HG03439 (cell line): Measurements from ENCODE around the gene PJA2.

Source experiments
- ATAC-seq: cut with Tn5 transposase; IDR thresholded peaks from one replicate; pipeline ENCODE4 v1.9.1; 2021; ENCODE audit warnings: mild to moderate bottlenecking, moderate library complexity; ENCODE audit not compliant: unreplicated experiment

Gene PJA2

DNA sequence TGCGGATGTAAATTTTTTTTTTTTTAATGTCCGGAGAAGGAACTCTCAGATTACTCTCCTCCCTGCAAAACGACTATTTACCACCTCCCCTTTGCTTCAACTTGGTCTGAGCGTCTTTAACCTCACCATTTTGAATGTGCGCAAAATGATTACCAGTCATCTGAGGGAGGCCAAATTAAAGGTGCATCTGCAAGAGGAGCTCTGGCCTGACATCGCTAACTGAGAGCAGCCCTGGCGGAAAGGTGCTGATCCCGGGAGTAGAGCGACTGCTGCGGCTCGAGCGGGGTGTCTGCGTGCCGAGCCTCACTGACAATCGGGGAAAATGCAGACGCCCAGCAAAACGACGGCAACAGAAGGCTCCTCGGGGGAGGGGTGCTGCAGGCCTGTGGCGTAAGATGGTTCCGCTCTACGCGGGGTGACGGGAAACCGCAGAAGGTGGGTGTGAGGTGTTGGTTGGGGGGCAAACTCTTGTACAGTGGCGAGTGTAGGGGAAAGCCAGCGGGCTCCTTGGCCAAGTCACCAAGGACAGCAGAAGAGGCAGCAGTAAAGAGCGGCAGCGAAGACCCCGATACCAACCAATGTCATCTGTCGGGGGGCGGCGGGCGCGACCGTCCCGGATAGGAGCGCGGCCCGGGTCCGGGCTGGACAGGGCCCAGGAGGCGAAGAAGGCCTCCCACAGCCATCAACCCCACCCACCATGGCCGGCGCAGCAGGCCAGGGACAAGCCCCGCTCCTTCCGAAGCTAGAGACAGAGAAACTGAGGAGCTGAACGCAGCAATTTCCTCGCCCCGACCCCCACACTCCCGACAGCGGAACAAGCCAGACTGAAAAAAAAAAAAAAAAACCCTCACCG is 557 bp downstream of the PJA2 start:
- ATAC-seq = peak; percentile 36

DNA sequence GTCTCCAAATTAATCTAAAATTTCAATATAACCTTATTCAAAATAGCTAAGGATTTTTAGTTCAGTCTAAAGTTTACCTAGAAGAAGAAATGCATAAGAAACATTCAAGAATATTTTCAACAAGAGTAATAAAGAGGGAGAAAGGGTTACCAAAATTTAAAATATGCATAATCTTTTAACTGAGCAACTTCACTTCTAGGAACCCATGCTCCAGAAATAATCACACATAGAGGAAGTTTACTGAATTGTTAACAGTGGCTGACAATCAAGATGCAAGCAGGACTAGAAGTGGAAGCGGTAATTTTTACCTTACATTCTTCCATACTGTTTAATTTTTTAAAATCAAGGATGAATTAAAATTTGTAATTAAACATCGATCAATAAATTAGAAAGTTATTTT is 1.9 kb downstream of the PJA2 start:
- ATAC-seq = no peak

DNA sequence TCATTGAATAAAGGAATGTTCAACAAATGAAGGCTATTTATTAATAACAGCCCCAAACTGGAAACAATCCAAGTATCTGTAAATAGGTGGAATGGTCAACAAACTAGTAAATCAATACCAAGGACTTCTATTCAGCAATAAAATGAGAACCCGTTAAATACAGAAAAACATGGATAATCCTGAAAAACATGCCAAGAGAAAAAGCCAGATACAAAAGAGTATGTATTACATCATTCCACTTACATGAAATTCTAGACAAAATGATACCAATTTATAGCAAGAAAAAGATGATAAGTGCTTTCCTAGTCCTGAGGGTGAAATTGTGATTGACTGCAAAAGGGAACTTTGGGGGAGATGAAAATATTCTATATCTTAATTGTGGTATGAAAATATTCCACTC is 3.1 kb downstream of the PJA2 start:
- ATAC-seq = no peak

DNA sequence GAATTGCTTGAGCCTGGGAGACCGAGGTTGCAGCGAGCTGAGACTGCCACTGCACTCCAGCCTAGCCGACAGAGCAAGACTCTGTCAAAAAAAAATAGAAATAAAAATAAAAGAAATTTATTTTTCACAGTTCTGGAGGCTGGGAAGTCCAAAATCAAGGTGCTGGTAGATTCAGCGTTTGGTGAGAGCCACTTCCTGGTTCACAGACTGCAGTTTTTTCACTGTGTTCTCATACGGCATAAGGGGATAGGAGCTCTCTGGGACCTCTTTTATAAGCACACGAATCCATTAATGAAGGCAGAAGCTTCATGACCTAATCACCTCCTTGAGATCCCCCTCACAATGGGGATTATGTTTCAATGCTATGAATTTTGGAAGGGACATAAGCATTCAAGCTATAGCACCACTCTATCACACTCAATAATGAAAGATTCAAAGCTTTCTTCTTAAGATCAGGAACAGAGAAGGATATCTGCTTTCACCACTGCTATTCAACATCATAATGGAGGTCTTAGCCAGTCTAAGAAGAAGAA is 5.3 kb downstream of the PJA2 start:
- no peak for ATAC-seq

DNA sequence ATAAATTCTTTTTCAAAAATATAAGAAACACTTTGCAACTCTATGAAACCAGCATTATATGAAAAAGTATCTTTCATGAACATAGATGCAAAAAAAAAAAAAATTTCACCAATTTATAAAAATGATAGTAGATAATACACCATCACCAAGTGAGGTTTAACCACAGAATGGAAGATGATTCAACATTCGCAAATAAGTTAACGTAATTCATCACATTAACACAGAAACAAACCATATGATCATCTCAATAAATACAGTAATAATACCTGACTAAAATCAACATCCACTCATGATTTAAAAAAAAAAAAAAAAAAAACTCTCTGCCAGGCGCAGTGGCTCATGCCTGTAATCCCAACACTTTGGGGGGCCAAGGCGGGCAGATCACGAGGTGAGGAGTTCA is 6.3 kb downstream of the PJA2 start:
- no peak for ATAC-seq

DNA sequence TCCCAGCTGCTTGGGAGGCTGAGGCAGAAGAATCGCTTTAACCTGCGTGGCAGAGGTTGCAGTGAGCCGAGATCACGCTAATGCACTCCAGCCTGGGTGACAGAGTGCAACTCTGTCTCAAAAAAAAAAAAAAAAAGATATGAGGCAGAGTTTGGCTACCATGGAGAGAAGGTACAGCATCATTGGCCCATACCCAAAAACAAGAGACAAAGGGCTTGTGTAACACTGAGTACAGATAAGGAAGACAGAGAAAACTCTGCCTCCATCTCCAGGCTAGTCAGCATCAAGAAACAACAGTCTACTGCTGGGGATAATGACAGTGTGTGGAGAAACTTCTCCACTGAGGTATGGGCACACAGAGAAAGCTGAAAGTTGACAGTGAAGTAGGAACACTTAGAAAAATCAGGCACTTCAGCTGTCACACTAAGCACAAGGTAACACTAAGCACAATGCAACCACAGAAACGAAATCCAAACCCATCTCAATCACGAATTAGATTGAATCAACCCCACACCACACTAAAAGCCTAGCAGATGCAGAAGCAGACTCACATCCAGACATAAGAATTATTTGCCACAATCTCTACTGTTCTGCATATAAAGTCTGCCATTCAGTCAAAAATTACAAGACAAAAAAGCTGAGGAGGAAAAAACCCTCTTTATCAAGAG is 10.5 kb downstream of the PJA2 start:
- no peak for ATAC-seq

DNA sequence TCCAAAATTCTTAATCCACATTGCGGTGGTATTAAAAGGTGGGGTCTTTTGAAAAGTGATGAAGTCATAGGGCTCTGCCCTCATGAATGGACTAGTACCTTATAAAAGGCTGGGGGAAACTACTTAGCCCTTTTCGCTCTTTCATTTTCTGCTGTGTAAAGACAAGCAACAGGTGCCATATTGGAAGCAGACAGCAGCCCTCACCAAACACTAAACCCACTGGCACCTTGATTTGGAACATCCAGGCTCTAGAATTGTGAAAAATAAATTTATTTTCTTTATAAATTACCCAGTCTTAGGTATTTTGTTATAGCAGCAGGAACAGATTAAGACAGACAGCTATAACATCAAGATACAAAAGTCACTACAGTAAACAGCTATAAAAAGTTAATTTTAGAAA is 12.8 kb downstream of the PJA2 start:
- ATAC-seq = no peak

DNA sequence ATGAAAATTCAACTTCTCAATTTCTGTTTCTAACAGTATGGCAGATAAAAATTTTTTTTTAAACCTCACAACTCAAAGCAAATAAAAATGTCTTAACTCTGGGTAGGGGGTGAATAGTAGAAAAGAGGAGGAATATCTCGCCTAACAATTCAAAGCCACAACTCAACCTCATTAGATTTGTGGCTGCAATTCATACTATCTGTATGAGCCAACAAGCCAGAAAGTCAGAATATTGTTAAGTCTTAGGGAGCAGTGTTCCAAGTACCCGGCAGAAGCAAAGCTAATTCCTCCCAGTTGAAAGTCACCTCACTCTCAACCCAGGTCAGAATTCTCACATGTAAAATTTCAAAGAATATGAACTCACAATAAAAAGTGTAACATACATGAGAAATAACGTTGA is 15.0 kb downstream of the PJA2 start:
- no peak for ATAC-seq

DNA sequence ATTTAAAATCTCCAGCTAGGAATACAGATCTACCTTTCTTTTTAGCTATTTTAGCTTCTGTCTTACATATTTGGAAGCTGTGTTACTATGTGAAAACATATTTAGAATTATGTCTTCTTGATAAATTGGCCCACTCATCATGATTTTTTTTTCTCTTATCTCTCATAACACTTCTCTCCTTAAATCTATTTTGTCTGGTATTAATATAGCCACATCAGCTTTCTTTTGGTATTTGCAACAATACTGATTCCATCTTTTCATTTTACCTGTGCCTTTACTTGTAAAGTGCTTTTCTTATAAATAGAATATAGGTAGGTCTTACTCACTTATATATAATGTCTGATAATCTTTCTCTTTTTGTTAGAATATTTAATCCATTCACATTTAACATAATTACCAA is 19.6 kb downstream of the PJA2 start:
- ATAC-seq = no peak

DNA sequence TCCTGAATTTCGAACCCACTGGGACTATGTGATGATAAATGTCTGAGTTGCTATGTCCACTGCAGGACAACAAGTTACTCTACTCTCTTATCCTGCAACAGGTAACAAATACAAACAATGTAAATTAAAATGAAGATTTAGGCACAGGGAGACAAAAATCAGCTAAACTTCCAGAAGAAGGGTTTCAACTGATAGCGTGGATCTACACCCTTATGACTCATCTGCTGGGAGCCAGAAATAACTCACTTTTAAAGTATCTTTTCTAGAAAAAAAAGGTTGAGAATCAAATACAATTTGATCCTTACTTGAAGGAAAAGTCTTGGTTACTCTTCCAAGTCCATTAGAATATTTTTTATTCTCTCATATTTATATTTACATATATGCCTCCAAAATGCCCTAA is 21.4 kb downstream of the PJA2 start:
- no peak for ATAC-seq

DNA sequence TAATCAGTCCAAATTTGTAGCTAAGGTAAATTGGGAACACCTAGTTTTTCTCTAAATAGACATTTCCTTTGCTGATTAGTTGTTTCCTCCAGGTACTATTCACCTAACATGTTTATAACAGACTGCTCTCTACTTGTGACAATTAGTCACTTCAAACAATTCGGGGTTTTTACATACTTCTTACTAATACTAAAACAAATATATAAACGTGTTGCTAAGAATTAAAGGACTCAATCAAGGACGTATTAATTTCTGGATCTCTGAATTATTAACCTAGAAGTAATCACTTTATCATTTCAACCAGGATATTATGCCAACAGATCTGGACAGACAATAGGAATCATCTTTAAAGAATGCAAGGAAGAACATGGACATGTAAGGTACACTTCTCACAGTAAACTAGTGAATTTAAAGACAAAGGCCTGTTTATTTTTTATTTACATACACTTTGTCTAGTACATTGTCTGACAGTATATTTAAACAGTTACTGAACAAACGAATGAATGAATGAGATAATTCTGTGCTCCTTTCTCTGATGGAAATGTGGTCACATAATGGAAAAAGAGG is 22.3 kb downstream of the PJA2 start:
- no peak for ATAC-seq

DNA sequence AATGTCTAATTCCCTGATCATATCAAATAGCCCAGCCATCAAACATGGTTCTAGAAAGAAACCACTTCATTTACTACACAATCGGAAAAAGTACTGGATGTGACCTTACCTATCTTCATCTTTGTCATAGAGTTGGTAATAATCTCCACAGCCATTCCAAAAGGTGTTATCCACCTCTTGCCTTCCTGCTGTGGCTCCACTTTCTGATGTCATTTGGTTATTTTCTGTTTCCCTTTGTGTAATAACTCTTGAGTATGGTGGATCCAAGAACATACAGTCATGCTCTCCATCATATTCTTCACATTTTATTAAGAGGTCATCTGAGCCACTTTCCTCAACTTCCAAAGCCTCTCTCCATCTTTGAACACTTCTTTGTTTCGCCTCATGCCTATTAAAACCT is 31.7 kb downstream of the PJA2 start:
- no peak for ATAC-seq

DNA sequence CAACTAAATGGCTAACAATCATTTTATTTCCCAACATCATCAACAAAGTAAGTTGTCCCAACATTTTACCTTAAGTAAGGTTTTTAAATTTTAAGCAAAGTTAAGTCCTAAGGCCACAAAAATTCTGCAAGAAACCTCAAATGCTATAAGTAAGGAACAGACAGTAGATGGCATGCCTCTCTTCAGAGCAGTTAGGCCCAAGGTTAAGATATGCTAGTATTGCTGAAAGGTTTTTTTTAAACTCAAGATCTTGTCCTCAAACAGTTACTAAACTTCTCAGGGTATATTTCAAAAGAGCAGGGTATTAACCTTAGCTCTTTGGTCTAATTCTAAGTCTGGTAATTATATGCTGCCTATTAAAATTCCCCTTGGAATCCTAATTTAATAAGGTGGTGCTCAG is 35.1 kb downstream of the PJA2 start:
- no peak for ATAC-seq

DNA sequence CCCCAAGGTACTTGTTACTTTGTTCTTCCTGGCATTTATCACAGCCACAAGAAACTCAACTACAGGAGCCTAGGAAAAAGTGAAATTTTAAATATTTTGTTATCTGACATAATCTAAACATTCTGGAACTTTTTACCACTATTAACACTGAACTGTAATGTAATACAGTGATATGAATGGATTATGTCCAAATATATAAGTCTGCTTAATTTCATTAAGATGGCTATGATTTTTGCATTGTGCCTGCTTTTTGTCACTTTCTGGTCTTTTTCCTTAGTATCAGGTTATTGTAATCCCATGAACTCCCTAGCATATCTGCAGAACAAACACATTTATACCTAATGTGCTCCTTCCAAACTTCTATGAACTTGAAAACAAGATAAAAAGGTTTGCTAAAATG is 35.8 kb downstream of the PJA2 start:
- no peak for ATAC-seq

DNA sequence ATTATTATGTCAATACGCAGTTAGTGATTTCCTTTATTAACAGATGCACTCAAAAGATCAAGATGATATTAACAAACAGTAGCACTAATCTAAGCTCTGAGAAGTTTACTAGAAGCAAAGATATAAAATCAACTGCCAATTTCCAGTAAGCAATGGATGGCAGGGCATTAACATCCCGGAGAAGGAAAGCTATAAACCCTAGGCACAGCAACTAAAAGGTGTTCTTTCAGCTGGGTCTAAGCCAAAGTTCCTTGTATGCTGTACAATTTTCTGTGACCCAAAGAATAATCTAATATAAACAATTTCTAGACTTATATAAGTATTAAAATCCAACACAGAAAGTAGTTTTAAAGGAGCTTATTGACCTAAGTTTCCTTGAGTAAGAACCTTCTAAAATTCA is 39.4 kb downstream of the PJA2 start:
- no peak for ATAC-seq

DNA sequence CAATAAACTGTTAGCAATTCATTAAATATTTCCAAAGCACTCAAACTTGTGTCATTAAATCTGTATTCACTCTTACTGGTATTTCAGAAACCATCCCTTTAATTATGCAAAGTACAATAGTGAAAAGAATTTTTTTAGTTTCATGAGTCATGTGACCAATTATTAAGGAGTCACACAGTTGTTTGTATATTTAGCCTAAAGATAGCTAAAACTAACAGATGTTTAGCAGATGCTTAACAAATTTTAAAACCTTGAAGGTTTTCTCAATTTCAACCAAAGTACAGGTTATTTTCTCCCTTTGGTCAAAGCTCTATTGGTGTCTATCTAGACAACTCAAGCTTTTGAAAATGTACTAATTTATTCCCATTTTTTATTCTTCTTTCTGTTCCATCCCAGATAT is 44.1 kb downstream of the PJA2 start:
- no peak for ATAC-seq

DNA sequence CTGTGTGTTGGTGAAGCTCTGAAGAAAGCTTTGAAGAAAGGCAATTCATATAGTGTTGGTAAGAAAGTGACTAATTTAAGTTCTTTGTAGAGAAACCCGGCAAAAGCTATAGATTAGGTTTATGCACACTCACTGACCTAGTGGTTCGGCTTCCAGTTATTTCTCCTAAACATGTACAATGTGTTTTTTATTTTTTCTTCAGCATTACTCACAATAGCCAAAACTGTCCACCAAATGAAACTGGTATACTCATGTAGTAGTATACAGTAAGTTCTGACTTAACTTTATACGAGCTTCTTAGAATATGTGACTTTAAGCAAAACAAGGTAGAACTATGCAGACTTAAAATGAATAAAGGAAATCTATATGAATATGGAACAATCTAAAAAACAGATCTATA is 44.8 kb downstream of the PJA2 start:
- no peak for ATAC-seq

DNA sequence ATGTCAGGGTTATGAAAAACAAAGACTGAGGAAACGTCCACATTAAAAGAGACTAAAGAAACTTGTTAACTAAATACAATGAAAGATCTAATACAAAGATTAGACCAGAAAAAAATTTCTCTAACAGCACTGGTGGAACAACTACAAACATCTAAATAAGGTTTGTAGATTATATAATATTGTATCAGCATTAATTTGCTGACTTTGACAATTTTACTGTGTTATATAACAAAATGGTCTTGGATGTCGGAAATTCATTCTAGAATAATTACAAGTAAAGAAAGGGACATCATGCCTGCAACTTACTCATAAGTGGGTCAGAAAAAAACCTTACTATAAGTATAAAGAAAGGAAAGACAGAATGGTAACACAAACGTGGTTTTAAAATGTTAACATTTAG is 50.1 kb downstream of the PJA2 start:
- no peak for ATAC-seq

DNA sequence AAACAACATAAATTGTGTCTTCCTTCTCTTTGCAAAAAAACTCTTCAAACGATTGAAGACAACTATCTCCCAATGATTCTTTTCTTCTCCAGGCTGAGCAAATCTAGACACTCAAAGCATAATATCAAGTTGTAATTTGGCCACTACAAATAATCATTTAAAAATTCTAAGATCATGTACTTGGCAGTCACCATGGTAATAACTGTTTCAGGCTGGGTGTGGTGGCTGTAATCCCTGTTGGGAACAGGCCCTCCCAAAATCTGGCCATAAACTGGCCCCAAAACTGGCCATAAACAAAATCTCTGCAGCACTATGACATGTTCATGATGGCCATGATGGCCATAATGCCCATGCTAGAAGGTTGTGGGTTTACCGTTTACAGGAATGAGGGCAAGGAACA is 52.0 kb downstream of the PJA2 start:
- ATAC-seq = no peak

DNA sequence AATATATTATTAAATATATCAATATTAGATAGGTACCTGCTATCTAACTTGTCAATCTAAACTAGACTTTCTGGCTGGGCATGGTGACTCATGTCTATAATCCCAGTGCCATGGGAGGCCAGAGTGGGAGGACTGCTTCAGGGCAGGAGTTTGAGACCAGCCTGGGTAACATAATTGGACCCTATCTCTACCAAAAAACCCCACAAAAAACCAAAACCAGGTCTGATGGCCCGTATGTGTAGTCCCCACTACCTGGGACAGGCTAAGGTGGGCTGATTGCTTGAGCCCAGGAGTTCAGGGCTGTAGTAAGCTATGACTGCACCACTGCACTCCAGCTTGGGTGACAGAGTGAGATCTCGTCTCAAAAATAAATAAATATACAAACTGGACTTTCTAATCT is 55.0 kb downstream of the PJA2 start:
- ATAC-seq = no peak

DNA sequence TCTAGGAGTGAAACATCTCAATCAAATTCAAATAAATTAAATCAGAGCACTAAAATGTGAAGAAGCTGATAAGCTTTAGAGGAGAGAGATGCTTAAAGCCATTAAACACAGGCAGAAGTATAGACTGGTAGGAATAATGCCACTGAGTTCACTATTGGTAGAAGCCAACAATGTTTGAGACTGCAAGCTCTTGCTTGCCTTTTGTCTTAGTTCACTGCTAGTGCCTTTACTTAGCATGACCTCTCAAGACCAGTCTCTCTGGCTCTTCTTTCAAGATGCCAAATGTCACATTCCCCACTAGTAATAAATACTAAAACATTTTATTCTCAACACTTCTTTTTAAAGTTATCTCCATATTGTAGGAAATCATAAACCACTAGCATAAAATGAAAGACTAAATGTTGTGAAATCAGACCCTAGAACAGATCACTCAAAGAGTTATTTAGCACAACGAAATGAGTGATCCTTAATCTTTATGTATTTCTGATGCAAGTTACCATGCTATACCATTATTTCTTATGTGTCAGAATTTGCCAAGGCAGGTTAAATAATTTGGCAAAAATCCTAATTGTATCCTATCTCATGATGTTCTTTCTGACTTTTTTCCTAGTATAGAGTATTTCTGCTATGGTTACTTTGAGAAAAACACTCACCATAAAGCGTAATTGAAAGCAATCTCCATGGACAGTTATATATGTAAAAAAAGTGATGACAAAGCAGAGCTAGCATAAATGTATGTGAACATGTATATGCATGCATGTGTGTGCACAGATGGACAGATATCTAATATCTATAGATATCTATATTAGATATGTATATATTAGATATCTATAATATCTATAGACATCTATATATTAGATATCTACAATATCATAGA is 57.5 kb downstream of the PJA2 start:
- no peak for ATAC-seq
